NCI-H1694 treated with DMSO at 0.1 percent for 48 hours (cell line): Measurements from ENCODE around the gene KIFC1.

Experiments used
- DNase-seq: peaks from one replicate; lab custom pipeline; 2025; lab: John Stamatoyannopoulos, UW

KIFC1 gene

GRCh38 chr6:33426590-33427511 is 35.2 kb downstream of the KIFC1 start:
- no peak for DNase-seq

- no peak for DNase-seq
Observed at GRCh38 chr6:33427585-33428223, 36.1 kb downstream of the KIFC1 start.

- no peak for DNase-seq
Observed at GRCh38 chr6:33428224-33428965, 36.8 kb downstream of the KIFC1 start.

GRCh38 chr6:33428966-33429749 is 37.5 kb downstream of the KIFC1 start:
- no peak for DNase-seq

- DNase-seq: no peak
Observed at GRCh38 chr6:33429750-33430052, 38.1 kb downstream of the KIFC1 start.

- no peak for DNase-seq
Observed at GRCh38 chr6:33430334-33430733, 38.7 kb downstream of the KIFC1 start.

- DNase-seq: no peak
Observed at GRCh38 chr6:33430991-33431879, 39.6 kb downstream of the KIFC1 start.

GRCh38 chr6:33431880-33432541 is 40.4 kb downstream of the KIFC1 start:
- DNase-seq: no peak

GRCh38 chr6:33432546-33432945 is 40.9 kb downstream of the KIFC1 start:
- DNase-seq: no peak

GRCh38 chr6:33433001-33433543 is 41.4 kb downstream of the KIFC1 start:
- no peak for DNase-seq

GRCh38 chr6:33433544-33434191 is 42.0 kb downstream of the KIFC1 start:
- DNase-seq: no peak

GRCh38 chr6:33434961-33435360 is 43.3 kb downstream of the KIFC1 start:
- no peak for DNase-seq

- no peak for DNase-seq
Observed at GRCh38 chr6:33437666-33438065, 46.0 kb downstream of the KIFC1 start.

GRCh38 chr6:33438978-33439594 is 47.5 kb downstream of the KIFC1 start:
- no peak for DNase-seq

- DNase-seq: no peak
Observed at GRCh38 chr6:33439956-33440648, 48.5 kb downstream of the KIFC1 start.

GRCh38 chr6:33440649-33441309 is 49.2 kb downstream of the KIFC1 start:
- DNase-seq: no peak

- no peak for DNase-seq
Observed at GRCh38 chr6:33441457-33441856, 49.8 kb downstream of the KIFC1 start.

- DNase-seq: no peak
Observed at GRCh38 chr6:33442283-33442682, 50.7 kb downstream of the KIFC1 start.
